ENCODE data around the gene ZNF576.
"Not testable (repeated sequence)": the region's sequence is repeated elsewhere in the genome, so short reads cannot be mapped to it uniquely, and the experiment has no call there.

ZNF576 gene, protein sequence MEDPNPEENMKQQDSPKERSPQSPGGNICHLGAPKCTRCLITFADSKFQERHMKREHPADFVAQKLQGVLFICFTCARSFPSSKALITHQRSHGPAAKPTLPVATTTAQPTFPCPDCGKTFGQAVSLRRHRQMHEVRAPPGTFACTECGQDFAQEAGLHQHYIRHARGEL

DNA sequence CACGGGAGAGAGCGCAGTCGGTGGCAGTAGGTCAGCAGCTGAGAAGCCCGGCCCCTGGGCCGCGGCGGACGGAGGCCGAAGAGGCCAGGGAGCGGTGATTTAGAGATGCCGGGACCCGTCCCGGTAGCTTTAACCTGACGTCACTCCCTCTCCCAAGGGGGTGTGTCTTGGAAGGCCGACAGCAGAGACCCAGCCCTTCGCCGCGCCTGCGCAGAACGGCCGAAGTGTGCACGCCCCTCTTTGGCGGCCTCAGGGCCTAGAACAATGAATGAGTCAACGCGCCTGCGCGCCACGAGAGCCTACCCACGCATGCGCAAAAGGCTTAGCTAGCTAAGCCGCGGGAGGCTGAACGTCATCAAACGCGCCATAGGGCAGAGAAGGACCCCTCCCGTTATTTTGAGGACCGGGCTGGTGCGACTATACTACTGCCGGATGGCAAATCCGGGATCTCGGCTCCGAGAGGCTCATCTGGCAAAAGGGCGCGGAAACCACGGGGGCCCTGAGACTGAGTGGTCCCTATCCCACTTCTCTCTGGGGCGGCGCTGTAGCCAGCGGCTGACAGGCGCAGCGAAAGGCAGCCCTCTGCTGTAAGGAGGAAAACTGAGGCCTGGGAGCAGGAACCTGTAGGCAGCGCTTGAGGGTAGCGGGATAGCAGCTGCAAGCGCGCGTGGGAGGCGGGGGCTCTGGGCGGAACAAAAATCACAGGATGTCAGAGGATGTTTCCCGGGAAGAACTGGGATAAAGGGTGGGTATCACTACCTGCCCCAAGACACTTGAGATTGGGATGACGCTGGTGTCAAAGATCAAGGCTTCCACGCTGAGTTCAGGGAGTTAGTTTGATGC, at the start of gene ZNF576, which contains the start of gene IRGQ:
TSS of gene ZNF576 (plus strand) at position 597 of the 843 bp plus-strand sequence. CDS start 514 bp downstream, outside the sequence.
TSS of gene IRGQ (minus strand) at position 136 of the 843 bp plus-strand sequence. CDS start 796 bp downstream, outside the sequence.
- peak; percentile 100 for DNase-seq (ENCODE audit: low spot score)

DNA sequence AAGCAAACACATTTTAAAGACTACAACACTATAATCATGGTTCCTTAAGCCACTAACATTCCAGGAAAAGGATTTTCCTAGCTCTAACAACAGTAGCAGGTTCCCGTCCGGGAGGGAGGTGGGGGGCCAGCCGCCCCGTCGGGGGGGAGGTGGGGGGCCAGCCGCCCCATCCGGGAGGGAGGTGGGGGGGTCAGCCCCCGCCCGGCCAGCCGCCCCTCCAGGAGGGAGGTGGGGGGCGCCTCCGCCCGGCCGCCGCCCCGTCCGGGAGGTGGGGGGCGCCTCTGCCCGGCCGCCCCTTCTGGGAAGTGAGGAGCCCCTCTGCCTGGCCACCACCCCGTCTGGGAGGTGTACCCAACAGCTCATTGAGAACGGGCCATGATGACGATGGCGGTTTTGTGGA, 48.5 kb upstream of the ZNF576 start:
- DNase-seq (ENCODE audit: low spot score), result not testable (repeated sequence)

DNA sequence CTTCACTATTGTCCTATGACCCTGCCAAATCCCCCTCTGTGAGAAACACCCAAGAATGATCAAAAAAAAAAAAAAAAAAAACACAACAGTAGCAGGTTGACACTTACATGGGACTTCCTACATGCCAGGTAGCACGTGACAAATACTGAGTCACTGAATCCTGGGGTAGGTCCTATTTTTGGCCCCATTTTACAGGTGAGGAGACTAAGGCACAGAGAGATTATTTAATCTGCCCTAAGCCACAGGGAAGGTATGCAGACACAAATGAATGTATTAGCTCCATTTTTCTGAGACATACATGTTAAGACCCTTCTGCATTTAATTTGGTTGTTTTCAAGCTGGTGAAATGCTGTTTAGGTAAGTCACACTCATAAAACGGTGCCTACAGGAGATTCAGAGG, 47.7 kb upstream of the ZNF576 start:
- no peak for DNase-seq (ENCODE audit: low spot score)

DNA sequence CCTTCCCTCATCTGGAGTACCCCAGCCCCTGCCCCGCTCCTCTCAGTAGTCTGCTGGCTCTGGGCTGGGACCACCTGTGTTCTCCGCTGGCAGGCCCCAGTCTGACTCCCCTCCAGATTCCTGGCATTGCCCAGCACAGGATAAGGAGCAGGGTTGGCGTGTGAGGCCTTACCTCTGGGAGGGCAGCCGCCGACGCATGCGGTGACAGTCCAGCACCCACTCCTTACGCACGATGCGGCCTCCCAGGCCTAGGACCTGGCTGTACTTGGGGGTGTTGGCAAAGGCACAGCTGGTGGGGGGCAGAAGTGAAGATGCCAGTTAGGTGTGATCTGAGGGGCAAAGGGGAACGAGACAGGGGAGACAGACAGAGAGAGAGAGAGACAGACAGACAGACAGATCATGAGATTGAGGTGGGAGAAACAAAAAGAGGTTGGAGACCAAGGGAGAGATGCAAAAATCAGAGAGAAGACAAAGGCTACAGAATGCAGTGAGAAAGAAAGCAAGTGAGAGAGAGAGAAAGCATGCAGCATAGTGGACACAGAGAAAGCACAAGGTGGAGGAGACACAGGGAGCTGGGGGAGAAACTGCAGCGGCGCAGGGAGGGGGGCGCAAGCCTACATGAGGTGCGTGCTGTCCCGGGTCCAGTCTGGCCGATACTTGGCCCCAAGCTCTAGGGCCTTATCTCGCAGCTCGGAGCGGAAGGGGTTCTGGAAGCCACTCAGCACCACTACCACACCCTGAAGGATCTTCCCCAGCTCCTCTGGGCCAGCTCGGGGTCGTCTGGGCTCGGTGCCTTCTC, 44.8 kb upstream of the ZNF576 start:
- DNase-seq (ENCODE audit: low spot score), result no peak

DNA sequence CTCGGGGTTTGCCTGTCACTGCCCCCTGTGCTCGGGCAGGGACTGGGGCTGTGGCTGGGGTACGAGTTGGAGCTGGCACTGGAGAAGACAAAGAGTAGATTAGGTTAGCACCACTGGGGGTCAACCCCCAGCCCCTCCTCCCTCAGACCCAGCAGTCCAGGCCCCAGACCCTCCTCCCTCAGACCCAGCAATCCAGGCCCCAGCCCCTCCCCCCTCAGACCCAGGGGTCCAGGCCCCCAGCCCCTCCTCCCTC, 44.3 kb upstream of the ZNF576 start:
- no peak for DNase-seq (ENCODE audit: low spot score)

DNA sequence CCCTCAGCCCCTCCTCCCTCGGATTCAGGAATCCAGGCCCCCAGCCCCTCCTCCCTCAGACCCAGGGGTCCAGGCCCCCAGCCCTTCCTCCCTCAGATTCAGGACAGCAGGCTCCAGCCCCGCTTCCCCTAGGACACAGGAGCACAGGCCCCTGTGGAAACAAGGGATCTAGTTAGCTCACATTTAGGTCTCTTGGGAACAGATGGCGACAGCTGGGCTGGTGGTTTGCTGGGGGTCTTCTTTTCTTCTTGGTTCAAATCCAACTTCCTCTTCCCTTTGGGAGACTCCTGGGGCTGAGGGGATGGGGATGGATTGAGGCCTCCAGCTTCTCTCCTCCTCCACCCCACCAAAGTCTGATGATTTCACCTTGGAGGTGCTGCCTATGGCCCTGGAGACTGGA, 43.8 kb upstream of the ZNF576 start:
- no peak for DNase-seq (ENCODE audit: low spot score)

DNA sequence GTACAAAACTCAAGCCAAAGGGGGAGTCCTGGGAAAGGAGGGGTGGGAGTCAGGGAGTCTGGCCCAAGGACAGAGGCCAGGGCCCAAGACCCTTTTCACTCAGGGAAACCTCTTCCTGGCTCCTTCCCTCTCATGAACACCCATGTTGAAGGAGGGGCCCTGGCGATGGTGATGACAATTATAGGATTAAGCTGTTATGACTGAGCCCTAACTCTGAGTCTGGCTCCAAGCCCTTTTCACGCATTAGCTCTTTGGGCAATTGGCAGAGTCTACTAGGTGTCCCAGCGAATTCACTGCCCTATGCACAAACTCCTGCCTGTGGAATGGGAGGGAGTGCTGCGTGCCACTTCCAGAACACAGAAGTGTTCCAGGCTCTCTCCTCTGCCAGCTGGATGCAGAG, 42.7 kb upstream of the ZNF576 start:
- no peak for DNase-seq (ENCODE audit: low spot score)

DNA sequence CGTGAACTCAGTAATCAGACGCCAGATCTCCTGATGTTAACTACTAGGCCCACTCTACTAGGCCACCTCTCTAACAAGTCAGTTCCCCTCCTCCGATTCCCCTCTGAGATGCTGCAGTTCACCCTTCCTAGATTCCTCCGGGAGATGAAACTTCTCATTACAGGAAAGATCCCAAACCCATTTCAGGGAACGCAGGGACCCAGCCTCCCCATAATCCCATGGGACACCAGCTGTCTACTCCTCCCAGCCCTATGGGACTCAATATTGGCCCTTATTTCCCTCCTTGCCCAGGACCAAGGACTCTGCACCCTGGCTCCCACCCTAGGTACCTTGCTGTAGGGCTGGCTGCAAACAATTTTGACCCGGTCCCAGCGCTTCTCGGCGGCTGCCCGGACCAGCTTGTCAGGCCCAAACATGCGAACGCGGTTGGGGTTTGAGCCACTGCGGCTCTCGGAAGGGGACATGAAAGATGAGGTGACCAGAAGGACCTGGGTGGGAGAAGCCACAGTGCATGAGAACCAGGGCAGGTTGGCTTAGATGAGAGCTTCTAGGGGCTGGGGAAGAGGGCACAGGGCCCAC, 42.0 kb upstream of the ZNF576 start:
- DNase-seq (ENCODE audit: low spot score), result no peak

DNA sequence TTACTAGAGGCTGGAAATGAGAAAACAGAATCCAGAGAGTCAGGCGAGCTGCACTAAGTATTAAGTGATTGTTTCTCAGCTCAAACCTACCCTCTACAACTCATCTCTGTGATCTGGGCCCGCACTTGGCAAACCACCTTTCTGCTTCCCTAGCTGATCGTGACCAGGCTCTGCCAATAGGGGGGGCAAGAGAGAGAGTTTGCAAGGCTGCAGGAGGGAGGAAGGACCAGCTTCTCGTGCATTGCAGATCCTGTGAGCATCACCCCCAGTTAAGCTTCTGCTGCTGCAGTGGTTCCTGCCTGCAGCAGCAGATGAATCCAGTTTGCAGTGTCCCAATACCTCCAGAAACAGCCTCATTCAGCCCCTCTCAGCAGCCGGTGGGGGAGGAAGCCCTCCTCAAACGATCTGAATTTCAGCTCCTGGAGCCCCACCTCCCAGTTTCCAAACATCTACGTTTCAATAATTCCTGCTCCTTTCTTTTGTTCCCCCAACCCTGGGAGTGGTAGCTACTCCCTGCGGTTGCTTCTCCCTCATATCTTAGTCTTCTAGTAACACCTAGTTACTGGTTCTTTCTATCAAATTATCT, 41.1 kb upstream of the ZNF576 start:
- peak; percentile 83 for DNase-seq (ENCODE audit: low spot score)

DNA sequence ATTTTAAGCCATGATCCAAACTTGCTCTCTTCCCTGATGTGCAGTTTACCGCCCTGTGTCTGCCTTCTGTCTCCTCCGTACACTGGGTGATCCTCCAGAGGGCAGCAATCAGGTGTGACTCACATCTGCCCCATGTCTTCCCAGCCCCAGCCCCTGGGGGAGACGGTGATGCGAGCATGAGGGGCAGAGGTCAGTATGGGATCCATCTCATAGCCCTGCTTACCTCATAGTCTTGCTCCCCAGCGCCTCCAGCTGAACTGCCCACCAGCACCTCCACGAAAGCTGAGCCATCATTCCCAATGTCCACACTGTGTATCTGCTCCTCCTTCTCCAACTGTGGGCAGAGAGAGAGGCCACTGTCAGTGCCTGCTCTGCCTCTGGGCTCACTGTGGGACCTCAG, 35.7 kb upstream of the ZNF576 start:
- DNase-seq (ENCODE audit: low spot score), result peak; percentile 62

DNA sequence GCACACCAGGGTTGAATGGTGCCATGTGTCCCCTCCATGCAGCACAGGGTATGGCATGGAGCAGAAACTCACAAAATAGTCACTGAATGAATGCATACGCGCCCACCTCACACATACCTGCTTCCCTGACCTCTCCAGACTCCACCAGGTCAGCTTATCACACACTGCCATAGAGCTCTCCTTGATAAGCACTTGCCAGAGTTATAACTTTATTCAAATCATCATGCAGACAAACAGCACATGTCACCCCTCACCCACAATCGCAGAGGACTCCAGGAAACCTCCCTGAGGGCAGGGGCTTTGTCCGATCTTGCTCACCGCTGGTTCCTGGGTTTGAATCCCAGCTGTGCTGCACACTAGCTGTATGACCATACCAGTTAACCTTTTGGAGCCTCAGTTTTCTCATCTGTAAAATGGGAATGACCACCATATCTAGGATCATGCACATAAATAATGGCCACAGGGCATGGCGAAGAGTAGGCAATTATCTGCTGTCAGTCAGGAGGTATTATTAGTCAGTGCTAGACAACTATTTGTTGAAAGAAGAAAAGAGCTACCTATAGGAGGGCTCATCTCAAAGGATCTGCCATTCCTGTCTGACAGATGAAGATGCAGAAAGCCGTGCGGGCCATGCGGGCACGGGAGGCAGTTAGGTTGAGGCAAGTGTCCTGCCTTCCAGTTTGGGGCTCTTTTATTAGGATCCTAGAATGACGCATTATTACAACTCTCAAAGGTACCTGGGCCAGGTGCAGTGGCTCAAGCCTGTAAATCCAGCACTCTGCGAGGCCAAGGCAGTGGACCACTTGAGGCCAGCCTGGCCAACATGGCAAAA, 35.0 kb upstream of the ZNF576 start:
- no peak for DNase-seq (ENCODE audit: low spot score)

DNA sequence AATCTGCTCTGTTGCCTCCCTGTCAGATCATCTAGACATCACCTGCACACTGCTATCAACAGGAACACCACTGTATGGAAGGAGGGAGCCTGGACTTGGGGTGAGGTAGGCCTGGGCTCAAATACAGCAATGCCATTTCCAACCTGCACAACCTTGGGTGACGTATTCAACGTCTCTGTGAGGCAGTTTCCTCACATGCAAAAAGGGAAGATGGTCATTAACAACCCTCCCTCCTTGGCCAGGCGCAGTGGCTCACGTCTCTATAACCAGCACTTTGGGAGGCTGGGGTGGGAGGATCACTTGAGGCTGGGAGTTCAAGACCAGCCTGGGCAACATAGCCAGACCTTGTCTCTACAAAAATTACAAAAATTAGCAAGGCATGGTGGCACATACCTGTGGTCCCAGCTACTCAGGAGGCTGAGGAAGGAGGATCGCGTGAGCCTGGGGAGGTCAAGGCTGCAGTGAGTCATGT, 34.1 kb upstream of the ZNF576 start:
- no peak for DNase-seq (ENCODE audit: low spot score)

DNA sequence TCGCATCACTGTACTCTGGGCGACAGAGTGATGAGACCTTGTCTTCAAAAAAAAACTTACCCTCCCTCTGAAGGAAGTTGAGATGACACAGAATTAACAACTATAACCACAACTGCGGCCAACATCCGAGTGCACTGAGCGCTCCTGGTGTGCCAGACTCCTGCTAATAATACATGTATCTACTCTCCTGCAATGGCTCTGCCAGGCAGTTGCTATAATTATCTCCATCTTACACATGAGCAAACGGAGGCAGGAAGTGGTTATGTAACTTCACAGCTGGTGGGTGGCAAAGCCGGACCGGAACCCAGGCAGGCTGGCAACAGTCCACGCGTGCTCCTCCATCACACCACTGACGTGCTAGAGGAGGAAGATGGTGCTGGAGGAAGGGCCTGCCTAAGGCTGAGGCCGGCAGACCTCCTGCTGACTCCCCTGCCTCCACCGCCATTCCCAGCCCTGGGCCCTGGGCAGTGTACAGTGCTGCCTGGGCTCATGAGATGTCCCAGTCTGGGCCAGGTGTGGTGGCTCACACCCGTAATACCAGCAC, 33.6 kb upstream of the ZNF576 start:
- DNase-seq (ENCODE audit: low spot score), result peak; percentile 79

DNA sequence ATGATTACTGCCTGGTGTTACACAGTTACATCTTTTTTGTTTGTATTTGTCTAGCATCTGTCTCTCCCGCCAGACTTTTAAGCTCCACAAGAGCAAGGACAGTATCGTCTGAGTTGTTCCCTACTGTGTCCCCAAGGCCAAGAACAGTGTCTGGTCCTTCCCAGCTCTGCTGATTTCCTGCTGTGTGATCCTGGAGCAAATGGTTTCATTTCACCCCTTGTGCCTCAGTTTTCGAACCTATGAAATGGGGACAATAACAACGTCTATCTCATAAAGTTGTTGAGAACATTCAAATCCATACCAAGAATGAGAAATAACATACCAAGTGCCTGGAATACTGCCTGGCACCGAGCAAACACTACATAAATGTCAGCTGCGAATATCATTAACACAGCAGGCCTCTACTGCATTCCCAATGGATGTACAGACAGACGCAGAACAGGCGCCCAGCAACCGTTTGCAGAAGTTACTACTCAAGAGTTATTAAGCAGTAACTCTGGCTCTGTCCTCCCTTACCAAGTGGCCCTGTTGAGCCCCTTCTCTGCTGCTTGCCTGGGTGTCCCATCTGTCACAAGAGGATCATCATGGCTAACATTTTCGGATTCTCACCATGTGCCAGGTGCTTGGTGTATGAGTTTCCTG, 32.5 kb upstream of the ZNF576 start:
- no peak for DNase-seq (ENCODE audit: low spot score)

DNA sequence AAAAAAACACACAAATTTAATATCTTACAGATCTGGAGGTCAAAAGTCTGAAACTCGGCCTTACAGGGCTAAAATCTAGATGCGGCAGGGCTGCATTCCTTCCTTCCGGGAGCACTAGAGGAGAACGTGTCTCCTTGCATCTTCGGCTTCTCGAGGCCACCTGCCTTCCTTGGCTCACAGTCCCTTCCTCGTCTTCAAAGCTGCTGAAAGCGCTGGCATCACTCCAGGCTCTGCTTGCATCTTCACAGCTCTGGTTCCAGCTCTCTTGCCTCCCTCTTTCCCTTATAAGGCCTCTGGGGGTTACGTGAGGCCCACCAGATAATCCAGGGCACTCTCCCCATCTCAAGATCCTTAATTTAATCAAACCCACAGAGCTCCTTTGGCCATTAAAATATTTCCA, 31.6 kb upstream of the ZNF576 start:
- no peak for DNase-seq (ENCODE audit: low spot score)

DNA sequence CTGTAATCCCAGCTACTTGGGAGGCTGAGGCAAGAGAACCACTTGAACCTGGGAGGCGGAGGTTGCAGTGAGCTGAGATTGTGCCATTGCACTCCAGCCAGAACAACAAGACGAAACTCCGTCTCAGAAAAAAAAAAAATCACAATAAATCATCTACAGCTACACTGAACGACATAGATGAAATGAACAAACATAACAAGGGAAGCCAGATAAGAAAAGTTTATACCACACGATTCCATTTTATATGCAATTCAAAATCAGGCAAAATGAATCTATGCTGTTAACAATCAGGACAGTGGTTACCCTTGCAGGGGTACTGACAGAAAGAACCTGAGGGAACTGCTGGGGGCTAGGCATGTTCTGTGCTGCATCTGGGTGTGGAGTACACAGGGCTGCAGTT, 26.7 kb upstream of the ZNF576 start:
- no peak for DNase-seq (ENCODE audit: low spot score)

DNA sequence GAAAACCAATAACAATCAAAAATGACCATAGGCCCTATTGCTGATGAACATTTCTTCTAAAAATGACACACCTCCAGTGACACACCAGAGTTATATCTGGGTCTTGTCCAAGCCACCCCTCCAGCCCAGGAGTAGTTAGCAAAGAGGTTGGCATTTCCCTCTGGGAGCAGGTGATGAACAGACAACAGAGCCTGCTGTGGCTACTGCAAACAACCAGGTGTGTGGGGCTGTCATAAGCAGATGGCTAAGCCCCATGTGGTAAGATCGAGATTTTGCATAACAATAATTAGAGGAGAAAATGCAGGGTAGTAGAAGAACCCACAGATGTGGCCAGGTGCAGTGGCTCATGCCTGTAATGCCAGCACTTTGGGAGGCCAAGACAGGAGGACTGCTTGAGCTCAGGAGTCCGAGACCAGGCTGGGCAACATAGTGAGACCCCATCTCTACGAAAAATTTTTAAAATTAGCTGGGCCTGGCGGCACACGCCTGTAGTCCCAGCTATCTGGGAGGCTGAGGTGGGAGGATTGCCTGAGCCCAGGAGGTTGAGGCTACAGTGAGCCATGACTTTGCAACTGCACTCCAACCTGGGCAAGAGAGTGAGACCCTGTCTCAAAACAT, 26.1 kb upstream of the ZNF576 start:
- DNase-seq (ENCODE audit: low spot score), result no peak

DNA sequence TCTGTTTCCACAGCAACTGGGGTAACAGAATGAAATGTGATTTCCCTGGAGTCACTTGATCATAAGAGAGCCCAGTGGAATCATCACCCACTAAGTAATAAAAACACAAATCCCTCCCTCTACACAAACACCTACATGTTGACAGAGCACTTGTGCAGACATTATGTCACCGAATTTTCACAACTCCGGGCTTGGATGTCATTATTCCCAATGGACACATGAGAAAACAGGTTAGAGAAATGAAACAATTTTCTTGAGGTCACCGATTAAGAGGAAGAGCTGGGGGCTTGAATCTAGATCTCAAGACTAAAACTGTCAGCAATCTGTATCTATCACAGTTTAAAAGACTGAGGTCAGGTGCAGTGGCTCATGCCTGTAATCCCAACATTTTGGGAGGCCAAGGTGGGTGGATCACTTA, 24.2 kb upstream of the ZNF576 start:
- DNase-seq (ENCODE audit: low spot score), result no peak

DNA sequence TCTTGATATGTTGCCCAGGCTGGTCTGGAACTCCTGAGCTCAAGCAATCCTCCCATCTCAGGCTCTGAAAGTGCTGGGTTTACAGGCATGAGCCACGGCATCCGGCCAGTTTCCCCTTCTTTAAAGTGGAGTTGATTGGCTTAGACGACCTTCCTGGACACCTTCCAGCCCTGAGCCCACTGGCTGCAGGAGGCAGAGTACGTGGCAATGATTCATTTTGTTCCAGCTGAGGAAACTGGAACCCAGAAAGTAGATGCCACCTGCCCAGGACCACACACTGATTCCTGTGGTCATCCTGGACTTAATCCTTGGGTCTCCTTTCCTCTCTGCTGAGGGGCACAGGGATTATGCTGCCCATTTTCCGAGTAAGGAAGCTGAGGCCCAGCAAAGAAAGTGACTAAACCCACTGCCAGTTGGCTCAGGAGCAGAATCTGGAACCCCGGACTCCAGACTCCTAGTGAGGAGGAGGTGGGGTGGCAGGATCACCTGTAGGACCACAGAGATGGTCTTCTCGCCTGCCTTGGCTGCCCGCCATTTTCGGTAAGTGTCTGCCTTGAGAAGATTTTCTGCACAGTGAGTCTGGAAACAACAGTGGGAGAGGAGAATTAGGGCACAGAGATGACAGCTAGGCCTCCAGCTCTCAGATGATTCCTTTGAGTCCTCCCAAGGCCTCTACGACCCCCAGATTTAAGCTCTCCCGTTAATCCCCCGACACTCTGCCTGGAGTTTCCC, 21.8 kb upstream of the ZNF576 start:
- no peak for DNase-seq (ENCODE audit: low spot score)
